ENCODE results near the gene PNPLA1.

PNPLA1 gene

GRCh38 chr6:36324715-36325114 lies 54.9 kb downstream of the PNPLA1 start:
- H3F3A ChIP-seq (ENCODE audit: insufficient read depth, low read length): no peaks in the 10 kb centered on the region
- no peak overlapping the region for H3K4me2 ChIP-seq (ENCODE audit: low read length)
- H3K4me3 ChIP-seq (ENCODE audit: low read depth, low read length, poor library complexity, severe bottlenecking): no peak overlapping the region
- no peaks in the 10 kb centered on the region for H4K20me1 ChIP-seq (ENCODE audit: insufficient read depth, low read length)
- H3K9ac ChIP-seq (ENCODE audit: low read length): no peak overlapping the region
- H3K4me1 ChIP-seq (ENCODE audit: insufficient read depth, low read length, severe bottlenecking): no peaks in the 10 kb centered on the region
- H3K79me2 ChIP-seq (ENCODE audit: insufficient read depth, low read length): no peaks in the 10 kb centered on the region
- H3K9me2 ChIP-seq (ENCODE audit: low read depth, low read length): no peaks in the 10 kb centered on the region
- H3K9me3 ChIP-seq (ENCODE audit: low read length): no peaks in the 10 kb centered on the region
- no peak overlapping the region for H3K27ac ChIP-seq (ENCODE audit: low read depth, low read length, poor library complexity, severe bottlenecking)
- H3K27me3 ChIP-seq (ENCODE audit: insufficient read depth, low read length): 0 out of 2 replicates have a peak, but pooled peaks cover 14% of the 10 kb centered on the region
- no peak overlapping the region for H2AFZ ChIP-seq (ENCODE audit: low read length)
- TF ChIP-seq CTCF (IDR thresholded peaks at IDR 0.05; ENCODE audit: low read length): no peak
- TF ChIP-seq EZH2 (IDR thresholded peaks at IDR 0.05; ENCODE audit: borderline replicate concordance, low read length): no peak
- no peaks in the 10 kb centered on the region for H3K36me3 ChIP-seq (ENCODE audit: insufficient read depth, low read length)

- no peak overlapping the region for H2AFZ ChIP-seq (ENCODE audit: low read length)
Measured at GRCh38 chr6:36326356-36326995, 56.6 kb downstream of the PNPLA1 start.

GRCh38 chr6:36327226-36327918 lies 57.5 kb downstream of the PNPLA1 start:
- H3K4me2 ChIP-seq (ENCODE audit: low read length): no peak overlapping the region

More at GRCh38 chr6:36326356-36326995, 56.6 kb downstream of the PNPLA1 start:
- Histone ChIP-seq H3K36me3 (ENCODE audit: insufficient read depth, low read length) (no peaks in the 10 kb centered on the region), H3K9me3 (ENCODE audit: low read length) (no peaks in the 10 kb centered on the region), H3K9me2 (ENCODE audit: low read depth, low read length) (no peaks in the 10 kb centered on the region), H3K27ac (ENCODE audit: low read depth, low read length, poor library complexity, severe bottlenecking) (no peak overlapping the region), H4K20me1 (ENCODE audit: insufficient read depth, low read length) (no peaks in the 10 kb centered on the region), H3K4me2 (ENCODE audit: low read length) (no peak overlapping the region), H3K4me3 (ENCODE audit: low read depth, low read length, poor library complexity, severe bottlenecking) (no peak overlapping the region), H3K79me2 (ENCODE audit: insufficient read depth, low read length) (no peaks in the 10 kb centered on the region), H3F3A (ENCODE audit: insufficient read depth, low read length) (no peaks in the 10 kb centered on the region), H3K27me3 (ENCODE audit: insufficient read depth, low read length) (peaks cover 18% of the 10 kb centered on the region), H3K4me1 (ENCODE audit: insufficient read depth, low read length, severe bottlenecking) (no peaks in the 10 kb centered on the region), H3K9ac (ENCODE audit: low read length) (no peak overlapping the region)
- TF ChIP-seq CTCF (IDR thresholded peaks at IDR 0.05; ENCODE audit: low read length) (no peak), EZH2 (IDR thresholded peaks at IDR 0.05; ENCODE audit: borderline replicate concordance, low read length) (no peak)

More at GRCh38 chr6:36327226-36327918, 57.5 kb downstream of the PNPLA1 start:
- Histone ChIP-seq H3F3A (ENCODE audit: insufficient read depth, low read length) (no peaks in the 10 kb centered on the region), H4K20me1 (ENCODE audit: insufficient read depth, low read length) (no peaks in the 10 kb centered on the region), H3K4me1 (ENCODE audit: insufficient read depth, low read length, severe bottlenecking) (no peaks in the 10 kb centered on the region), H3K9ac (ENCODE audit: low read length) (no peak overlapping the region), H3K9me3 (ENCODE audit: low read length) (no peaks in the 10 kb centered on the region), H2AFZ (ENCODE audit: low read length) (no peak overlapping the region), H3K4me3 (ENCODE audit: low read depth, low read length, poor library complexity, severe bottlenecking) (no peak overlapping the region), H3K27me3 (ENCODE audit: insufficient read depth, low read length) (peaks cover 18% of the 10 kb centered on the region), H3K36me3 (ENCODE audit: insufficient read depth, low read length) (no peaks in the 10 kb centered on the region), H3K9me2 (ENCODE audit: low read depth, low read length) (no peaks in the 10 kb centered on the region), H3K27ac (ENCODE audit: low read depth, low read length, poor library complexity, severe bottlenecking) (no peak overlapping the region), H3K79me2 (ENCODE audit: insufficient read depth, low read length) (no peaks in the 10 kb centered on the region)
- no peak for TF ChIP-seq EZH2 (IDR thresholded peaks at IDR 0.05; ENCODE audit: borderline replicate concordance, low read length)
- TF ChIP-seq CTCF (IDR thresholded peaks at IDR 0.05; ENCODE audit: low read length): no peak

Data from OCI-LY1 (cell line).